Activated naive CD8-positive, alpha-beta T cell (primary cell): Measurements from ENCODE around the gene VEGFA.

Experiments used
- H3K27ac Mint-ChIP-seq: one replicate; pipeline ENCODE4 v1.8.0; 2021; ENCODE audit warnings: mixed read lengths
- H3K27me3 Mint-ChIP-seq: one replicate; pipeline ENCODE4 v1.8.0; 2021; ENCODE audit warnings: mixed read lengths
- H3K36me3 Mint-ChIP-seq: one replicate; pipeline ENCODE4 v1.8.0; 2021; ENCODE audit warnings: mixed read lengths
- H3K4me1 Mint-ChIP-seq: one replicate; pipeline ENCODE4 v1.8.0; 2021; ENCODE audit warnings: low read depth, mixed read lengths
- H3K4me3 Mint-ChIP-seq: one replicate; pipeline ENCODE4 v1.8.0; 2021; ENCODE audit warnings: mild to moderate bottlenecking, mixed read lengths
- H3K9me3 Mint-ChIP-seq: one replicate; pipeline ENCODE4 v1.8.0; 2021; ENCODE audit warnings: low read depth, mixed read lengths

The VEGFA gene

DNA sequence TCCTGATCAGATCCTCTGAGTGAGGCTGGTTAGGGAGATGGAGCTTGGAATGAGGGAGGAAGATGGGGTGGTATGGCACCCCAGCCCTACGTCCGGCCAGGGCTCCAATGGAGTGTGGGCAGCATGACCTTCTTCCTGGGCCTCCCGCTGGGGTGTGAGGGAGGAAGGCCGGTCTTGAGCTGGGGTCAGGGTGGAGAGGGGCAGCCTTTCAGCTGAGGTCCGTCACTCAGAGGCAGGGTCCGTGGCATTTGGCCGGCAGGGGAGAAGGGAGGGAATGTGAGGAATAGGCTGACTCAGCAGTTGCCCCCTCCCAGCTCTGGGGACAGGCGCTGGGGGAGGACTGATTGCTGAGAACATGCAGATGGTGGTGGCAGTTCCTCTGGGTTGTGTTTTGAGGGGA, 25.5 kb upstream of the VEGFA start:
- H3K27ac Mint-ChIP-seq: no peak overlapping the region
- H3K27me3 Mint-ChIP-seq: peaks cover 3% of the 10 kb centered on the region
- H3K4me3 Mint-ChIP-seq: no peak overlapping the region
- H3K9me3 Mint-ChIP-seq: no peaks in the 10 kb centered on the region
- H3K4me1 Mint-ChIP-seq: no peaks in the 10 kb centered on the region
- no peaks in the 10 kb centered on the region for H3K36me3 Mint-ChIP-seq

DNA sequence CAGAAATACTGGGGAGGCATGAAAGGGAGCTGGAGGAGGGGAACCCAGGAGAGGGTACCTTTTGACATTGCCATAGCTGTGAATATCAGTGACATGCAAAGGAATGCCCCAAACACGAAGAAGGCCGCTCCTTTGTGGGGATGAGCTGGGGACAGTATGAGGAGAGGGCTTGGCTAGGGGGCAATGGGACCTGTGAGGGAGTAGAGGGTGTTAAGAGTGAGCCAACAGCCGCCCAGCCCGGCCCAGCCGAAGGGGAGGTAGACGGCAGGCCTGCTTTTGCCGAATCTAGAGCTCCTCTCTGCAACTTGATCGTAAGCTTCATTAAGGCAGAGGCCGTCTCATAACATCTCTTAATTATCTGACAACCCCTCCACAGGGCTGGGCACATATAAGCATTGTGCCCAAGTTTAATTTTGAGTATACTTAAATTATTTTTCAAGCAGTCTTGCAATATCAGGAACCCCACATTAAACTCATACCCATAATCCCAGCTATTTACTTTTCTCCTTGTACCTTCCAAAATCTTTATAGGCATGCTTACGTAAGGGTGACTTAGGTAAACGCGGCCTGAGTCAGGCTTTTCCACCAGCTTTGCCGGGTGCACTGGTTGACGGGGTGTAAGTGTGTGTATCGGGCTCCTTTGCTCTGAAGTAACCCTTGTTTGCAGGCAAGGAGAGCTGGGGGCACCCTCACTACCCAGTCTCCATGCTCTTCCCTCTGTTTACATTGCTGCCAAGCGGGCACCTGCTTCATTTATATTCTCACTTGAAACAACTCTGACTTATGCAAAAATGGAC, 24.9 kb upstream of the VEGFA start:
- no peak overlapping the region for H3K4me3 Mint-ChIP-seq
- H3K27me3 Mint-ChIP-seq: peaks cover 3% of the 10 kb centered on the region
- H3K27ac Mint-ChIP-seq: no peak overlapping the region
- H3K4me1 Mint-ChIP-seq: no peaks in the 10 kb centered on the region
- H3K36me3 Mint-ChIP-seq: no peaks in the 10 kb centered on the region
- no peaks in the 10 kb centered on the region for H3K9me3 Mint-ChIP-seq

DNA sequence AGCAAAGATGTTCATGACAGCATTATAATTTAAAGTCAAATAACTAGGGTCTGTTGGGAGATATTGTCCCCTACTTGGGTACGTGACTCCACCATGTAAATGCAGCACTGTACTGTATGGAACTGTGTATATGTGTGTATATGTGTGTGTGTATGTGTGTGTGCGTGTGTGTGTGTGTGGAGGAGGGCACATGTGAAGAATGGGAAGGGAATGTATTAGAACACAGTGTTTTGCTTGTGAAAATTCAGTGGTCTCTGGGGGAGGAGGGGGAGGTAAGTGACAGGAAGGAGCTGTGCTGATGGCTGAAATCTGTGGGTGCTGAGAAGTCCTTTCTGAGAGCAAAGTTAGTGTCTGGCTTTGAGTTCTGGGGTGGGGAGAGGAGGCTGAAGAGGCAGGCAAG, 23.9 kb upstream of the VEGFA start:
- H3K9me3 Mint-ChIP-seq: no peaks in the 10 kb centered on the region
- H3K4me1 Mint-ChIP-seq: no peaks in the 10 kb centered on the region
- no peak overlapping the region for H3K4me3 Mint-ChIP-seq
- no peak overlapping the region for H3K27ac Mint-ChIP-seq
- H3K36me3 Mint-ChIP-seq: no peaks in the 10 kb centered on the region
- peaks cover 3% of the 10 kb centered on the region for H3K27me3 Mint-ChIP-seq

DNA sequence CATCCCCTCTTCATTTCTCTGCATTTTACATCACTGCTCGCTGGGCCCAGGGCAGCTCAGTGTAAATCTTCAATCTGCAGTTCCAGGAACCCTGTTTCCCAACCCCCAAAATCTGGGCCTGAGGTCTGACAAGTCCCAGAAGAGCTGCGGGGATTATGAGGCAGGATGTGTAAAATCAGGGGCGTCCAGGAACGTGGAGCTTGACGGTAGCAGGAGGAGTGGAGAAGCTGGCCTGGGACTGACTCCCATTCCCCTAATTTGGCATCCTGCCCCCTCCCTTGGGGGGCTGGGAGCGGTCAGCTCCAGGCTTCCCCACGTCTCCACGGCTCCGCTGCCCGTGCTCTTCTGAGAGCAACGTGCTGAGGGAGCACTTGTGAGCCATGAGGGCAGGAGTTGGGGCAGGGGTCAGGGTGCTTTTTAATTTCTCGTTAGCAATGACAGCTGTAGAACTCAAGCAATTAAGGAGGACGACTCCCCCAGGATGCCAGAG, 23.4 kb upstream of the VEGFA start:
- Mint-ChIP-seq H3K4me1 (no peaks in the 10 kb centered on the region), H3K9me3 (no peaks in the 10 kb centered on the region), H3K27ac (no peak overlapping the region), H3K4me3 (no peak overlapping the region), H3K36me3 (no peaks in the 10 kb centered on the region), H3K27me3 (peaks cover 3% of the 10 kb centered on the region)

DNA sequence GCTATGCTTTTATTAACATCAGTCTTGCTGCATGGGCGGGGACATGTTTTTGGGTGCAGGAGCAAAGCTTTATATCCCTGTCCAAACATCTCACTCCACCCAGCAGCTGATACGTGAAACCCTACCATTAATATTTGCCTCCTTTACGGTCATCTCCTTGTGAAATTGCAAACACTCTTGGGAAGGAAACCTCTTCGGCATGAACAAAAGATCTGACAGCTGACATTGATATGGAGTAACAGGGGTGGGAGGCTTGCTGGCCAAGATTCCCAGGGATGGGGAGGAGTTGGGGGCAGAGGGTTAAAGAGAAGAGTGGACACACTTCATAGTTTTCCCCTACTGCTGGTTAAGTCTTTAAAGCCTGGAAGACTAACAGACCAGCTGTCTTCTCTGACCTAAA, 22.2 kb upstream of the VEGFA start:
- Mint-ChIP-seq H3K4me3 (no peak overlapping the region), H3K9me3 (no peaks in the 10 kb centered on the region), H3K4me1 (no peaks in the 10 kb centered on the region), H3K27ac (no peak overlapping the region), H3K36me3 (no peaks in the 10 kb centered on the region), H3K27me3 (peaks cover 3% of the 10 kb centered on the region)

DNA sequence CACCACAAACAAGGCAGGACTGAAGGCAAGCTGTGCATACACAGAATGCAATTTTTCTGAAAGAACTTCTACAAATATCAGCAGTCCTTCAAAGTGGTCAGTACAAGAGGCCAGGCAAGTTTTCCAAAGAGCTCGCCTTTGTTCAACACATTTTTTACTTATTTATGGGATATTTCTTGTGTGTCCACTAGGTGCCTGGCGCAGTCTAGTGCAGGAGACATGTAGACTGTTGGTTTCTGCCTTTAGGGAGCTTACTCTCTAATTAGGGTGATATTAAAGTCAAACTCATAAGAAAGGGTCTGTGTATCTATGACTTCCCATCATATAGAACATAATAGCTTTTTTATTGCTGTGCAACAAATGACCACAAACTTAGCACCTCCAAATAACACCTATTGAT, 21.2 kb upstream of the VEGFA start:
- no peaks in the 10 kb centered on the region for H3K4me1 Mint-ChIP-seq
- H3K27me3 Mint-ChIP-seq: peaks cover 3% of the 10 kb centered on the region
- no peak overlapping the region for H3K4me3 Mint-ChIP-seq
- no peaks in the 10 kb centered on the region for H3K36me3 Mint-ChIP-seq
- H3K27ac Mint-ChIP-seq: no peak overlapping the region
- no peaks in the 10 kb centered on the region for H3K9me3 Mint-ChIP-seq

DNA sequence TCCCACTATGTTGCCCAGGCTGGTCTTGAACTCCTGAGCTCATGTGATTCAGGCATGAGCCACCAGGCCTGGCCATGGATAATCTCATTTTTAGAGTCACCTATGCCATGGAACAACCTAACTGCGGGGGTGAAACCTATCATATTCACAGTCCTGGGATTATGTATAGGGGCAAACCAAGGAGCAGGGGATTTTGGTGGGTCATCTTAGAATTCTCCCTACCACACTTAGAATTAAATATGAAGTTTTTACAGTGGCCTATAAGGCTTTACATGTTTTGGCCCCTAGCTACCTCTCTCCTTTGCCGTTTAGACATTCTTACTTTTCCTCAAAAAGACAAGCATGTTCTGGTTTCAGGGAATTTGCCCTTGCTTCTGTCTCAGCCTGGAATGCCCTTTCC, 20.6 kb upstream of the VEGFA start:
- H3K9me3 Mint-ChIP-seq: no peaks in the 10 kb centered on the region
- H3K27ac Mint-ChIP-seq: no peak overlapping the region
- peaks cover 3% of the 10 kb centered on the region for H3K27me3 Mint-ChIP-seq
- no peaks in the 10 kb centered on the region for H3K36me3 Mint-ChIP-seq
- H3K4me3 Mint-ChIP-seq: no peak overlapping the region
- no peaks in the 10 kb centered on the region for H3K4me1 Mint-ChIP-seq

DNA sequence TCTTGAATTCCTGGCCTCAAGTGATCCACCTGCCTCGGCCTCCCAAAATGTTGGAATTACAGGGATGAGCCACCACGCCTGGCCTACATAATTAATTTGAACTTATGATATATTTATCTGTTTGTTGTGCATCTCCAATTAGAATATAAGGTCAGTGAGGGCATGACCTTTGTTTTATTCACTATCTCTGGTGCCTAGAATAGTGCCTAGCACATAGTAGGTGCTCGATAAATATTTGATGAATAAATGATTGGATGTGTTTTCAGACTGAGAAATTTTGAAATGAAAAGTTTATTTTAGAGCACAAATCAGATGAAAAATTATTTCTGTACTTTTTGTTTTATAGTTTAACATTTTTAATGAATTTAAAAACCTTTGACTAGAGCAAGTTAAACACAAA, 19.4 kb upstream of the VEGFA start:
- H3K4me3 Mint-ChIP-seq: no peak overlapping the region
- H3K27me3 Mint-ChIP-seq: peaks cover 3% of the 10 kb centered on the region
- H3K36me3 Mint-ChIP-seq: no peaks in the 10 kb centered on the region
- no peaks in the 10 kb centered on the region for H3K9me3 Mint-ChIP-seq
- no peaks in the 10 kb centered on the region for H3K4me1 Mint-ChIP-seq
- H3K27ac Mint-ChIP-seq: no peak overlapping the region

DNA sequence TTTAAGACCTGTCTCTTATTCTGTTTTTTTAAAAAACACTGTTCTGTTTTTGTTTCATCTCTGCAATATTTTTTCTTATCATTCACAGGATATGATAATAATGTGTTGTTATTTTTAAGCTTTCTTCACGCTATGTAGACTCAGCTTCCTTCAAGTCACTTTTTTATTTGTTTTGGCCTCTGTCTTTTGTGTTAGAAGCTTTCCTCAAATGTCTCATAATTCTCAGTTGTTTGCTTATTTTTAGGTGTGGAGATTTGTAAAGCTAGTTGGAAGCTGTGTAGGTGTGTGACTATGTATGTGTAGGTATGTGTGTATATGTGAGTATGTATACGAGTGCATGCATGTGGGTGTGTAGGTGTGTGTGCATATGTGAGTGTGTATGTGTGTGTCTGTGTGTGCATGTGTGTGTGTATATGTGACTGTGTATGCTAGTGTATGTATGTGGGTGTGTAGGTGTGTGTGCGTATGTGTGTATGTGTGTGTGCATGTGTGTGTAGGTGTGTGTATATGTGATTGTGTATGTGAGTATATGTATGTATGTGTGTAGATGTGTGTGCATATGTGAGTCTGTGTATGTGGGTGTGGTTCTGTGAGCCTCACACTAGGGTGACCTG, 16.3 kb upstream of the VEGFA start:
- H3K27ac Mint-ChIP-seq: no peak overlapping the region
- no peaks in the 10 kb centered on the region for H3K27me3 Mint-ChIP-seq
- no peaks in the 10 kb centered on the region for H3K9me3 Mint-ChIP-seq
- no peaks in the 10 kb centered on the region for H3K36me3 Mint-ChIP-seq
- no peaks in the 10 kb centered on the region for H3K4me1 Mint-ChIP-seq
- H3K4me3 Mint-ChIP-seq: no peak overlapping the region

DNA sequence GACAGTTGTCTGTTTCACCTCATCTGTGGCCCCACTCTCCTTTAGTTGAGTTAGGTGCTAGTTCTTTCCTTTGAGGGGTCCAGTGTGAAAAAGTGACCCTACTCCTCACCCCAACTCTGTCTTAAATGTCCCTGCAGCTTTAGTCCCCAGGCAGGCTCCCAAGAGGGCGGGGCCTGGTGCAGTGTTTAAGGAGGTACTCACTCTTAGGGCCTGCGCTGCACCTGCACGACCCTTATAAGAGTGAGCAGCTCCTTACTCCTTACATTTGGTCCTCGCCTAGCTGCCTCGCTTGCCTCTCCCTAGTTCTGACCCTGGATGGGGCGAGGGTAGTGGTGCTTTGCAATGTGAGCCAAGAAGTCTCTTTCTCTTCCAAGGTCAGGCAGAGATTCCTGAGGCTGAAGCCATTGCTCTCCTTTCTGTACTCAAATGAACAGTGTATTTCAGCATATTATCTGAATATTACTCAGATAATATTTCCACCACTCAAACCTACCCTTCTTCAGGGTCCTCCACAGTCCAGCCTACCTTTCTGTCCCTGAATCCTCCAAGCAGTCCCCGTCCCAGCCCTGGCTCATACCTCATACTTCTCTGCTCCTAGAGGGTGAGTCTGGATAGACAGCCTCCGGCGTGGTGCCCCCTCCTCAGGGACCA, 11.9 kb upstream of the VEGFA start:
- H3K4me3 Mint-ChIP-seq: no peak overlapping the region
- H3K27ac Mint-ChIP-seq: no peak overlapping the region
- H3K4me1 Mint-ChIP-seq: no peaks in the 10 kb centered on the region

DNA sequence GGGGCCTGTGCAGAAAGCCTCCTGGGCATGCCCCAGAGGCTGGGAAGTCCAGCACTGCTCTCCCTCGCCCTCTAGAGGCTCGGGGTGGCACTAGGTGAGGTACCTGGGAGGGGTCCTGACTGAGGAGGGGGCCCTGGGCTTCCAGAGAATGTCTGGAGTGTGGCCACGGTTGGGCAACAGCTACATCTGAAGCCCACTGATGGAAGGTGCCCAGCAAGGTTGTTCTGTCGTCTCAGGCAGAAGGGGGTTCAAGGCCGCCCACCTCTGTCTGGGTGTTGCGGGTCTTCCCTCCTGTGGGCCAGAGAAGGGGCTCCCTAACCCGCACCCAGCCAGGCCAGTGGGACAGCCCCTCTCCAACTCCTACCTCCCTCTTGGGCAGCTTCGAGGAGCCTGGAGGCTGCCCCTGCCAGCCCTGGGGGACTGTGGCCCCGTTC, 11.4 kb upstream of the VEGFA start:
- H3K4me3 Mint-ChIP-seq: no peak overlapping the region
- H3K27me3 Mint-ChIP-seq: no peaks in the 10 kb centered on the region
- no peaks in the 10 kb centered on the region for H3K36me3 Mint-ChIP-seq
- peaks cover 2% of the 10 kb centered on the region for H3K4me1 Mint-ChIP-seq
- H3K27ac Mint-ChIP-seq: no peak overlapping the region
- no peaks in the 10 kb centered on the region for H3K9me3 Mint-ChIP-seq

More for the DNA sequence above, 11.9 kb upstream of the VEGFA start:
- Mint-ChIP-seq H3K9me3 (no peaks in the 10 kb centered on the region), H3K36me3 (no peaks in the 10 kb centered on the region), H3K27me3 (no peaks in the 10 kb centered on the region)

DNA sequence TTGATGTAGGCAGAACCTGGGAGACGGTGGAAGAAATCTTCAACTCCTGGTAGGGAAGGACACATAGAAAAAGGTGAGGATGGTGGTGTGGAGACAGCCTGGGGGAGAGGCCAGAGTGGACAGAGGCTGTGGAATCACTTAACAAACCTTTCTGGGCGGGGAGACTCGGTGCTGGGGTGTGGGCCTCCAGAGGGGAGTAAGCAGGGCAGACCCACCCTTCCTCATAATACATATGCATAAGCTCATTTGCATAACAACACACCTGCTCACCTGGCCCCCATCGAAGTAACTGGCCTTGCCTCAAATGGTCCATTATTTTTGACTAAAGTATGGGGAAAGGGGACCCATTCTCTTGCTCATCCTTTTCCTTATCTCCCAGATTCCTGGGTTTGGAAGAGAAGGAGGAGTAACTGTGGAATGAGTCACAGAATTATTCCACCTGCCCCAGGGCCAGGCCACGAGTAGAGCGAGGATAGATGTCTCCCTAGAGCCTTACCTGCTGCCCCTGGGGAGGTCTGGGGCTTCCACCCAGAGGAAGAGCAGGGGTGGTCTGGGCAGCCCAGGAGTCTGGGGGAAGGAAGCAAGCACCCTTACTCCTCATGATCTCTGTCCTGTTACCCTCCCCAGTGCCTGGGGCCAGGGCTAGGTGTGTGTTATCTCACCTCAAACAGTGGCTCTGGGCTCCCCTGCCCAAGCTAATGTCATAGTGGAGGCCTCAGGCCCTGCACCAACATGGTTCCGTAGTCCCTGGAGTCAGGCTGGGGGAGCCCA, 10.7 kb upstream of the VEGFA start:
- Mint-ChIP-seq H3K4me3 (no peak overlapping the region), H3K9me3 (no peaks in the 10 kb centered on the region), H3K4me1 (peaks cover 3% of the 10 kb centered on the region), H3K27me3 (no peaks in the 10 kb centered on the region), H3K27ac (no peak overlapping the region), H3K36me3 (no peaks in the 10 kb centered on the region)

DNA sequence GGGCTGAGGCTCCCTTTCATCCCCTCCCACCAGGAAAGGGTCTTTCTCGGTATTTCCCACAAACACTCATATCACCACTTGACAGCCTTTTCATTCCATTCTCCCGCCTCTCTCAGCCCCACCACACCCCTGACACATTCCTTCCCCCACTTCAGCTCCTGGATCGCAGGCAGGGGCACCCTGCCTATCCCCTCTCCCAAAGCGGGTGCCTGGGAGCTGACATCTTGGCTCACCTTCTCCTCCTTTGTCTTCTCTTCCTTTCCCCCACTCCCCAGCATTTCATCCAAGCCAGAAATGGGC, 10.2 kb upstream of the VEGFA start:
- Mint-ChIP-seq H3K4me3 (no peak overlapping the region), H3K4me1 (peaks cover 3% of the 10 kb centered on the region), H3K27ac (no peak overlapping the region), H3K9me3 (no peaks in the 10 kb centered on the region), H3K27me3 (no peaks in the 10 kb centered on the region), H3K36me3 (no peaks in the 10 kb centered on the region)

DNA sequence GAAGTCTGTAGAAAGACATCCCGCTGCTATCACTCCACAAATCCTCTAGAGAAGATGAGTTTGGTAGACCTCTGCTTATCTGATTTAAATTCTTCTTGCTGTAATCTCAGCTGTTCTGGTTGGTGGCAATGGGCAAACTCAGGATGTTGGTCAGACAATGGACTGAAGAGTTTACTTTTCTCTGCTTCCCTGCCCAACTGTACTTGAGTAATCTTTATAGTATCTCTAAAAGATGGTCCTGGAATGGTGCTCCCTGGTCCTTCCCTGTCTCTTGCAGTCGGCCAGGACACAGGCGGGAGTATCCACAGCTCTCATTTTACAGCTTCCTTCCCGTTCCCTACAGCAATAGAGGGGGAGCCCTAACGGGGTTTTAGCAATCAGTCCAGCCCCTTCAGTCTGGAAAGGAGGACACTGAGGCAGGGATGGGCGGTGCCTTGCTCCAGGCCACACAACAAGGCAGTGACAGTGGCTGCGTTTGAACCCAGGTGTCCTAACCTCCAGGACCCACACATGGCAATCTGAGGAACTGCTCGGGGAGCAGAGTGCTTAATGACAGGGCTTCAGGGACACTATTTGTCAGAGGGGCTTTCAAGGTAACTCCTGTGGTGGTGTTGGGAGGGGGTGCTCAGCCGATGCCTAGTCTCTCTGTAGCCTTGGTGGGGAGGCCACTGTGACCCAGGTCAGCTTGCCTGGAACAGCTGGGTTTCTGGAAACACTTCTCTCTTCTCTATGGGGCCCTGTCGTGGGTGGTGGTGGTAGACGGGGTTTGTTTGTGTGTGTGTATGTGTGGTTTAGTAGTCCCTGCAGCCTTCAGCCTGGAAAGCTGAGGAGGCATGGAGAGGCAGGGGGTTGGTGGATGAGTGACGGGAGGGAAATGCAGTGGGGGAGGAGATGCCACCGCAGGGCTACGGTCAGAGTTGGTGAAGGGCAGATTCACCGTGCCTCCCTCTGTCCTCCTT, 9.5 kb upstream of the VEGFA start:
- Mint-ChIP-seq H3K27ac (no peak overlapping the region), H3K4me3 (no peak overlapping the region), H3K9me3 (no peaks in the 10 kb centered on the region), H3K27me3 (no peaks in the 10 kb centered on the region), H3K36me3 (no peaks in the 10 kb centered on the region), H3K4me1 (peaks cover 3% of the 10 kb centered on the region)
